Lower leg skin (tissue), 4 donors: Measurements from ENCODE around the gene CXXC1. TPM values are rescaled to one million over a fixed set of nuclear protein-coding genes. Genes with fewer than 3 reads are reported as not detected.
A peak's percentile ranks its signal among the peaks of the same experiment; 100 is the strongest.

Experiments used
- DNase-seq, 2 donors: peaks; one replicate each; pipeline ENCODE4 v3.0.0-alpha.2; 2019; ENCODE audit warnings: low spot score in 2 of 2
- H3K4me3 ChIP-seq: fragments of 200-600 bp; sonication (generic); 2 replicates; pipeline ENCODE4 v1.5.1; 2017; ENCODE audit warnings: mild to moderate bottlenecking, low read depth; ENCODE audit not compliant: poor library complexity, severe bottlenecking
- POLR2A ChIP-seq, 2 donors: fragments of 450-650 bp; IDR thresholded peaks; one replicate each; pipeline ENCODE4 v1.6.1; 2016 to 2017; ENCODE audit warnings: antibody characterized with exemption in 2 of 2, mild to moderate bottlenecking in 1 of 2, moderate library complexity in 1 of 2
- WGBS, 2 donors: methylation state at CpG; one replicate each; pipeline ENCODE4 v1.1.5; 2018; 5-methylcytosine and 5-hydroxymethylcytosine counted together
- intact Hi-C: fragments of 100-400 bp; cut with DNase I; formaldehyde crosslinking; loops from one replicate; pipeline ENCODE4 v1.15.0; 2023; ENCODE audit warnings: low total_unique reads
- total RNA-seq, 4 donors: library from RNA; depleted of rRNA; stranded (reverse); fragments of >200 nt; gene quantifications; one replicate each; pipeline ENCODE4 v1.1.0, GENCODE V29; 2016
- TF ChIP-seq, protein P1 (sequence below), 3 donors: fragments of 450-650 bp; IDR thresholded peaks; one replicate each; pipeline ENCODE4 v1.5.1; 2016; ENCODE audit warnings: antibody characterized with exemption in 3 of 3, mild to moderate bottlenecking in 3 of 3, moderate library complexity in 2 of 3

CXXC1 gene
- total RNA-seq, 4 donors from 2014 or later, result 67.3 to 173 (median 106) TPM

DNA sequence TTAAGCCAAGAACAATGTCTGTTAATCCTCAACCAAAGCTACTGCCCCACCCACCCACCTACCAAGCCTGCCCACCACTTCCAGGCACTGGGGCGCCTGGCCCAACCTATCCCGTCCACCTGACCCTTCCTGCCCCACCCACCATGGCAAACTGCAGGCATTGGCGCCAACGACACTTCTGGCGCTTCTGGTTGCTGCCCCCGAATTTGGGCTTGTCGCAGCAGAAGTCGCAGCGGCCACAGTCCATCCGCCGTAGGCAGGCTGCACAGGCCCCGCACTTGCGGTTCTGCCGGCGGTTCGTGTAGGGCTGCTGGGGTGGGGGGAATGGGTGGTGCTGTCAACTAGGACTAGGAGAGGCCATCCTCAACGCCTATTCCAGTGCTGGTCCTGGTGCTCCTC lies 13.4 kb downstream of the CXXC1 start:
- DNase-seq, result no peak
- 97 to 98% methylated on average over 17 of the region's 17 CpGs for WGBS, 2 donors
- TF ChIP-seq, protein P1, sequence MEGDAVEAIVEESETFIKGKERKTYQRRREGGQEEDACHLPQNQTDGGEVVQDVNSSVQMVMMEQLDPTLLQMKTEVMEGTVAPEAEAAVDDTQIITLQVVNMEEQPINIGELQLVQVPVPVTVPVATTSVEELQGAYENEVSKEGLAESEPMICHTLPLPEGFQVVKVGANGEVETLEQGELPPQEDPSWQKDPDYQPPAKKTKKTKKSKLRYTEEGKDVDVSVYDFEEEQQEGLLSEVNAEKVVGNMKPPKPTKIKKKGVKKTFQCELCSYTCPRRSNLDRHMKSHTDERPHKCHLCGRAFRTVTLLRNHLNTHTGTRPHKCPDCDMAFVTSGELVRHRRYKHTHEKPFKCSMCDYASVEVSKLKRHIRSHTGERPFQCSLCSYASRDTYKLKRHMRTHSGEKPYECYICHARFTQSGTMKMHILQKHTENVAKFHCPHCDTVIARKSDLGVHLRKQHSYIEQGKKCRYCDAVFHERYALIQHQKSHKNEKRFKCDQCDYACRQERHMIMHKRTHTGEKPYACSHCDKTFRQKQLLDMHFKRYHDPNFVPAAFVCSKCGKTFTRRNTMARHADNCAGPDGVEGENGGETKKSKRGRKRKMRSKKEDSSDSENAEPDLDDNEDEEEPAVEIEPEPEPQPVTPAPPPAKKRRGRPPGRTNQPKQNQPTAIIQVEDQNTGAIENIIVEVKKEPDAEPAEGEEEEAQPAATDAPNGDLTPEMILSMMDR (IDR thresholded peaks at IDR 0.05), result no peak
- TF ChIP-seq POLR2A (IDR thresholded peaks at IDR 0.05), result no peak
- H3K4me3 ChIP-seq, result no peak overlapping the region
- intact Hi-C loops, result no loop called here

DNA sequence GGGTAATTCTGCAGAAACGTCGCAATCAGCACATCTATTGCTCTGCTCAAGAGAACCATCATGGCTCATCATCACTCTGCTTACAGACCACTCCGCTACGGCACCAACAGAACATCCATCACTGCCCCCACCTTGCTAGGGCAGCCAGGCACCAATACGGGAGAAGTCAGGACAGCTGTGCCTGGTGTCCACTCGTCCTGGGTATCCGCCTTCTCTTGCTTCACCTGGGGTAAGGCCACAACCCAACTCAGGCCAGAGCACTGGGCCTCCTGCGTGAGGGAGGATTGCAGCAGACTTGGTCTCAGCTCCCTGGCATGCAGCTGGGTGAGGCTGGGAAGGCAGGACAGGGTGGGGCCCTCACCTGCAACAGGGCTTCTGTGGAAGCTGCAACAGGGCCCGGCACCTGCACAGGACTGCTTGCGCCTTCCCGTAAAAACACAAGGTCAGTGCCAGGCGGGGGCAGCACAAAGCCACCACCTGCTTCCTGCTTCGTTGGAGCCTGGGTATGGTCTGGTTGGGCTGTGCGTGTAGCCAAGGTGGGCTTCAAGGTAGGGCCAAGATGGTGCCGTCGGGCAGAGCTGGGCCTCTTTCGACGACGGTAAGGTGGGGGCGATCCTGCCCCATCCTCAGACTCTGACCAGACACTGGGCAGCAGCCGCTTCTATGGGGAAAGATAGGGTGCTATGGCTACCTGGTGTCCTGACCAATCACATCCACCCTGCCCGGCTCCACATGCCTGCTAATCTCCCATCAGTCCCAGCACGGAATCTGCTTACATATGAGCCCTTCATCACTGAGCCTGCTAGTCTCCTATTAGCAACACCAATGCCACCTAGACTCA lies 14.1 kb downstream of the CXXC1 start:
- no peak for TF ChIP-seq POLR2A (IDR thresholded peaks at IDR 0.05)
- TF ChIP-seq, protein P1 (IDR thresholded peaks at IDR 0.05), result no peak
- intact Hi-C loops, result no loop called here
- DNase-seq, result no peak
- 92 to 94% methylated on average over 21 to 22 of the region's 23 CpGs for WGBS, 2 donors
- H3K4me3 ChIP-seq, result no peak overlapping the region

DNA sequence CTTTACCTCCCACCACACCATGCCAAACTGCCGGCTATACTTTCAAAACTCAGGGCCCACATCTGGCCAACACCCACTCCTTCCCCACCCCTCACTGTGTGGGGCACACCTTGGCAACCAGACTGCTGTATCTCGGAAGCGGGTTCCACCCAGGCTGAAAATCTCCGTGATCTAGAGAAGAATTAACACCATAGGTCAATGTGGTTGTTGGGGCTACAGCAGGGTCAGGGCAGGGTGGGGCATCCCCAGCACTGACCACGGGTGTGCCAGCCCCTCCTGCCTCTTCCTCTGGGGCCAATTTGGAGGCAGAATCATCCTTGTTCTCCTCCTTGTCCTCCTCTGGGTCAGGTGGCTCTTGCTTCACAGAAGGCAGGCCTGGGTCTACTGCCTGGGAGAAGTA lies 14.9 kb downstream of the CXXC1 start:
- TF ChIP-seq POLR2A (IDR thresholded peaks at IDR 0.05), result no peak
- TF ChIP-seq, protein P1 (IDR thresholded peaks at IDR 0.05), result no peak
- intact Hi-C loops, result no loop called here
- 78 to 90% methylated on average over 5 of the region's 5 CpGs for WGBS, 2 donors

DNA sequence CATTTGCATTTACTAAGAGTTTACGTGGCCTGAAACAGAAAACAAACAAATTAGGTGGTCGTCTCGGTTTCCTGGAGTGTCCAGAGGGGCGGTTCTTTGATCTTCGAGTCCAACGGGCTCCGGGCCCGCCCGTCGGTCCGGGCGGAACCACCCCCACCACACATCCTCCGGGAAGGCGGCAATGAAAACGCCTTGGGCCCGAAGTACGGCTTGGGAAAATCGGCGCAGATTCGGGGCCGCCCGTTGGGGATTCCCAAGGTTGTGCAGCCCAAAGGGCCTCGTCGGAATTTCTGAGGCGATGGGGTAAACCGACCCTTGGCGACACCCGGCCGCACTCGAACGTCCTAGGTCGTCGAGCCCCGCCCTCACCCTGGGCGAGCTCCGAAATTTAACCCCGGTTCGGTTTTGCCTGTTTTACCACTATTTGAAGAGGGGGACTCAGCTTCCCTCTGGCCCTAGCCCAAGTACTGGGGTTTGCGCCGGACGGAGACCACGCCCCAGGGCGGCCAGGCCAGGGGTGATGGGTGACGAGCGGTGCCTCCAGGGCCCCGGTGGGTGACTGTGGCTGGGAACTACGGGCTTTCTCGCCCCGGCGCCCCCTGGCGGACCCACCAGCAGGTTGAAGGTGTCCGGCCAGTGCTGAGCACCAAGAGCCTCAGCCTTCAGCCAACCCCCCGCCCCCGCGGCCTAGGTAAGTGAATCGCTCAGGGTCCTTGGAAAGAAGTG lies 19.3 kb downstream of the CXXC1 start:
- intact Hi-C loops, result no loop called here
- H3K4me3 ChIP-seq, result peak overlapping the region; percentile 16
- 19 to 21% methylated on average over 46 to 56 of the region's 56 CpGs for WGBS, 2 donors
- TF ChIP-seq POLR2A (IDR thresholded peaks at IDR 0.05), result no peak
- TF ChIP-seq, protein P1 (IDR thresholded peaks at IDR 0.05), result no peak
- peak; percentile 71 to 96 for DNase-seq

More for the DNA sequence above, 14.9 kb downstream of the CXXC1 start:
- no peak for DNase-seq
- no peak overlapping the region for H3K4me3 ChIP-seq

DNA sequence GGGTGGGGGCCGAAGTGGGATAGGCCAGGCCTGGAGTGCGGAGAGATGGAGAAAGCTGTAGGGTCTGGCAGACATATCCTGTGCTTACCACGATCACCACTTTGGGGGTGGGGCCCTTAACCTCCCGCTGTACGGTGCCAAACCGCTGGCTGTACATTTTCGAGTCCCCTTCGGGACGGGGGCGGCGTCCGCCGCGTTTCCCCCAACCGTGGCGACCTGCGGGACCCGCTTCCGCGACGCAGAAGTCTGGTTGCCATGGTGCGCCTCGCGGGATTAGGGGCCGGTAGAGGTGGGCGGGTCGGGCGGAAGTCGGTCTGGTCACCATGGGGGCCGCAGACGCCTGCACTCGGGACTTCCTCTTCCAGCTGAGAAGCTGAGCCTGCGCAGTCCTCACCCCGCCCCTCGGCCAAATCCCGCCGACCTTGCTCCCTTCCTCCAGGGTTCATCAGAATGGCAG lies 21.2 kb downstream of the CXXC1 start, which contains the start of gene CFAP53:
TSS of gene CFAP53 (minus strand) at position 248 of the 457 bp plus-strand sequence. CDS start at position 157, 91 bp downstream.
- peak within 1 kb of the TSS; percentile 37 for H3K4me3 ChIP-seq
- peak; percentile 87 to 98 for DNase-seq
- 0 to 1% methylated on average over 23 to 28 of the region's 37 CpGs for WGBS, 2 donors
- no peak for TF ChIP-seq POLR2A (IDR thresholded peaks at IDR 0.05)
- TF ChIP-seq, protein P1 (IDR thresholded peaks at IDR 0.05), result no peak
- intact Hi-C loops, result no loop called here
